ENCODE measurements around the gene RNF217.
"Not testable (repeated sequence)": the region's sequence is repeated elsewhere in the genome, so short reads cannot be mapped to it uniquely, and the experiment has no call there.

- not testable (repeated sequence) for TF ChIP-seq CTCF (optimal IDR thresholded peaks at IDR 0.05 in 1 of 3, IDR thresholded peaks at IDR 0.05 in 1 of 3, conservative IDR thresholded peaks at IDR 0.05 in 1 of 3; ENCODE audit: extremely low read depth in 1 of 3, insufficient read depth in 2 of 3, low read length in 3 of 3); EZH2 (IDR thresholded peaks at IDR 0.05; ENCODE audit: low read length)
These were observed 3.2 kb downstream of the RNF217 start for GRCh38 chr6:124965424-124965850.
